ENCODE results near the gene DAGLA.

DAGLA gene

DNA sequence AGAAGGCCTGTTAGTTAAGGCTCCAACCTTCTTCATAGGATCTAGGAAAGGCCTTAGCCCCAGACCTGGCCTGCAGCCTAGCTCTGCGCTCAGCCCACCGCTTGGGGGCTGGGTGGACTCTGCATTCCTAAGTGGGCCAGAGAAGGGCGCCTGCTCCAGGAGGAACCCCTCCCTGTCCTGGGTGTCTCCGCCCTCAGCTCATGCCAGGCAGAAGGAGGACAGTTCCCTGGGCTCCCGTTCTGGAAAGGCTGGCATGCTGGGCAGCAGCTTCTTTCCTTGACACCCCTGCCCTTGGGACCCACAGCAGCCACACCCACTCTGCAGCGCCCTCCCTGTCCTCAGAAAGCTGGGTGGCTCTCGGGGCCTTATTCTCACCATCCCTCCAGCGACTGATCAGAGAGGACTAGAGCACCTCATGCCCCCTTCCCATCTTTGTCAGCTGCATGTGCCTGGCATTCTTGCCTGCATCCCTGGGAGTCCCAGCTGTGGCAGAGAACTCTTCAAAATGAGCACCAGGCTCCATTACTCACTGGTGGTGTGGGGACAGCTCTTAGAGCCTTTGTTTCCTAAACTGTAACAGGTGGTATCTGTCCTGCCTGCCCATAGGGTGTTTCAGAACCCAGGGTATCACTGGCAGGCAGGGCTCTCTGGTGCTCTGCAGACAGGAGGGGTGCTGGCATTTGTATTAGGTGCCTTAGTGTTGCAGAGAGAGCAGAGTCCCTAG lies 51.9 kb downstream of the DAGLA start:
- H3K4me3 ChIP-seq (ENCODE audit: low read length) = no peak overlapping the region
- no peak for TF ChIP-seq ZNF274 (IDR thresholded peaks at IDR 0.05; ENCODE audit: low read depth, low read length)

DNA sequence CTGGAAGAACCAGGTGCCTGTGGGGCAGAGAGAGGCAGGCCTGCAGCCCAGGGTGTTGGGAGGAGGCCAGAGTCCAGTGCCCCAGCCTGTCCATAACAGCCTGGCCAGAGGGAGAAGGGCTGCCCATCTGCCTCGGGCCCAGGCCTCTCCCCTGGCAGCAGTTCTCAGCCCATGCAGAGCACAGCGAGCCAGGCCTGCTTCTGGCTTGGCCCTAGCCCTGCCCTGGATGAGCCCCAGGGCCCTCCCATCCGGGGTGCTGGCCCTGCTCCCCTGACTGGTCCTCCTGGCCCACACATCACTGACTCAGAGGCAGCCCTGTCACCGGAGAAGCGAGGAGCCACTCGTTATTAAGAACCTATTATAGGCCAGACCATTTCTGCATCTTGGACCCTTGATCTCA lies 52.5 kb downstream of the DAGLA start:
- no peak for TF ChIP-seq ZNF274 (IDR thresholded peaks at IDR 0.05; ENCODE audit: low read depth, low read length)
- no peak overlapping the region for H3K4me3 ChIP-seq (ENCODE audit: low read length)

DNA sequence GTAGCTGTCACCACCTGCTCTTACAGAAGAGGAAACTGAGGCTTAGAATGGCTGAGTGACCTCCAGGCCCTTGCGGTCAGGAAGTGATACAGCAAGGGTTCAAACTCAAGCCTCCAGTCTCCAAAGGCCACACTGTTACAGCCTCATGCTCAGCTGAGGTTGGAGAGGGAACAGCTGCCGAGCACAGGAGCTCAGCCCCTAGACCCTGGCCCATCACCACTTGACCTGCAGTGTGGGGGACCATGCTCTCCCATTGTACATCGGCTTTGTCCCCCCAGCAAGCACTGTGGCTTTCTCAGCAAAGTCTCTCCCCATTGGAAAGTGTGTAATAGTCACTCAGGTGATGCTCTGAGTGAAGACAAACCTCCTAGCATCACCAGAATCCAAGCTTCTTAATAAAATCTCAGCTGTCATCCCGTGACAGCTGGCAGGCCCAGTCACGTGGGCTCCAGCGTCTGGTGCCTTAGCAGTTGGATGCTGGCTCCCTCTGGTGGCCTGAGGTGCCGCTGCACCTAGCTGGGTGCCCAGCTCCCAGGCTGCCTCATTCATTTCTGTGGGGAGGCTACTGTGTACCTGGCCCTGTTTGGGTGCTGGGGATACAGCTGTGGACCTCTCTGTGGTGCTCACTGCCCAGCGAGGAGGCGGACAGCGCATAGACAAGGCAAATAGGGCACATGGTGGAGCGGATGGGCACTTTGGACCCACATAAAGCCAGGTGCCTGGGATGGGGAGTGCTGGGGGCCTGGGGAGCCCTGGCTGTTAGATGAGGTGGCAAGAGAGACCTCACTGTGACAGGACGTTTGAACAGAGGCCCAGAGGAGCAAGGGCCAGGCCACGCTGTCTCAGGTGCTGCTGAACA lies 53.2 kb downstream of the DAGLA start:
- no peak for TF ChIP-seq ZNF274 (IDR thresholded peaks at IDR 0.05; ENCODE audit: low read depth, low read length)
- H3K4me3 ChIP-seq (ENCODE audit: low read length) = no peak overlapping the region

GRCh38 chr11:61734767-61735166 lies 54.6 kb downstream of the DAGLA start:
- no peak overlapping the region for H3K4me3 ChIP-seq (ENCODE audit: low read length)
- TF ChIP-seq ZNF274 (IDR thresholded peaks at IDR 0.05; ENCODE audit: low read depth, low read length) = no peak

DNA sequence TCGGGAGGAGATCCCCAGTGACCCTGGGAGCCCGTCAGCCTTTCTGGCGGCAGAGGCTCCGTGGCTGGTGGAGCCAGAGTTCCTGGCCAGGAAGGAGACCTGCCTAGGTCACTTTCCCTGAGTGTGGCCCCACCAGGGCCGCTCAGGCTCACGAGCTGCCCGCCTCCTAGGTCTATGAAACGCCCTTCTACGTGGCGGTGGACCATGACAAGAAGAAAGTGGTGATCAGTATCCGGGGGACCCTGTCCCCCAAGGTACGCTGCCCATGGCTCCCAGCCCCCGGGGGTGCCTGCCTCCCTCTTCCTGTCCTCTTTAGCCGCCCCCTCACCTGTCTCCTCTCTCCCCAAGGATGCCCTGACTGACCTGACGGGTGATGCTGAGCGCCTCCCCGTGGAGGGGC lies 55.2 kb downstream of the DAGLA start:
- no peak overlapping the region for H3K4me3 ChIP-seq (ENCODE audit: low read length)
- no peak for TF ChIP-seq ZNF274 (IDR thresholded peaks at IDR 0.05; ENCODE audit: low read depth, low read length)

- TF ChIP-seq ZNF274 (IDR thresholded peaks at IDR 0.05; ENCODE audit: low read depth, low read length) = no peak
- H3K4me3 ChIP-seq (ENCODE audit: low read length) = no peak overlapping the region
Measured at GRCh38 chr11:61736310-61736709, 56.1 kb downstream of the DAGLA start.

- TF ChIP-seq ZNF274 (IDR thresholded peaks at IDR 0.05; ENCODE audit: low read depth, low read length) = no peak
- no peak overlapping the region for H3K4me3 ChIP-seq (ENCODE audit: low read length)
Measured at GRCh38 chr11:61737131-61737530, 56.9 kb downstream of the DAGLA start.

- no peak for TF ChIP-seq ZNF274 (IDR thresholded peaks at IDR 0.05; ENCODE audit: low read depth, low read length)
Measured at GRCh38 chr11:61737636-61738386, 57.6 kb downstream of the DAGLA start.

DNA sequence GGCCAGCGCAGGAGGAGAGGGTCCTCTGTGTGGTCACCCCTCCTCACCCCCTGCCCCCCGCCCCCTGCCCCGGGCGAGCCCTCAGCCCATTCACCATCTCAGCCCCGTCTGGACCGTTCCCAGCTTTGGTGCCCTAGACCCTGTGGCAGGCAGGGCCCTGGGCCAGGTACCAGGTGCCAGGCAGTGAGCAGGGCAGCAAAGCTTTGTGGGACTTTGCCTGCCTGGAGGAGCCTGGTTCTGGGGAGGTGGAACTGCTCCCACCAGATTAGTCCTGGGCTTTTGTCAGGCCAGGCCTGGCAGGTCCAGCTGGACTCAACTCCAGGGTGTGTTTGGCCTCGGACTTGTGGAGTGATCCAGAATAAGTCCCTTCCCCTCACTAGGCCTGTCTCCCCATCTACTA lies 58.6 kb downstream of the DAGLA start:
- no peak for TF ChIP-seq ZNF274 (IDR thresholded peaks at IDR 0.05; ENCODE audit: low read depth, low read length)
- H3K4me3 ChIP-seq (ENCODE audit: low read length) = no peak overlapping the region

More at GRCh38 chr11:61737636-61738386, 57.6 kb downstream of the DAGLA start:
- no peak overlapping the region for H3K4me3 ChIP-seq (ENCODE audit: low read length)

DNA sequence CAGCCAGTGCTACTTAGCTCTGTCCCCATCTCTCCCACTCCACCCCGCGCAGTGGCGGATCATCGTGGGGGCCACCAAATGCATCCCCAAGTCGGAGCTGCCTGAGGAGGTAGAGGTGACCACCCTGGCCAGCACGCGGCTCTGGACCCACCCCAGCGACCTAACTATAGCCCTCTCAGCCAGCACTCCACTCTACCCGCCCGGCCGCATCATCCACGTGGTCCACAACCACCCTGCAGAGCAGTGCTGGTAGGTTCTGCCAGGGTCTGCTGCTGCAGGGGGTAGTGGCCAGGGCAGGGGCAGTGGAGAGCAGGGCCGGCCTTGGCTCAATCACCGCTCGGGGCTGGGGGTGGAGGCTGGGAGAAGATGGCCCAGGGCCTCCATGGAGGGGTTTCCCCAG lies 59.2 kb downstream of the DAGLA start:
- H3K4me3 ChIP-seq (ENCODE audit: low read length) = no peak overlapping the region
- TF ChIP-seq ZNF274 (IDR thresholded peaks at IDR 0.05; ENCODE audit: low read depth, low read length) = no peak

DNA sequence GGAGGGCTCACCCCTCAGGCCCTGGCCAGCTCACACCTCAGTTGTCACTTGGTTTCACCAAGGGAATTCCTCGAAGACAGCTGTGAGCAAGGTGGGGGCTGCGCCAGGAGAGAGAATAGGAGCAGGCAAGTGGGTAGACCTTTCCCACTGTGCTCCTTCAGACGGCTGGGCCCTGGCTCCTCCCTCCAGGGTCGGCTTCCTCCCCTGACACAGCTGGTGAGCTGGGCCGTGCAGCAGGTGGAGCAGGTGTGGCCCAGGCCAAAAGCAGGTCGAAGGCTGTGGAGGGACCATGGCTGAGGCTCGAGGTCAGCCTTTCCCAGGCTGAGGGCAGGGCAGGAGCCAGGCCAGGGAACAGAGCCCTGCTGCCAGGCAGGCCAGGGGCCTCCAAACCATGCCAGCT lies 59.8 kb downstream of the DAGLA start:
- no peak overlapping the region for H3K4me3 ChIP-seq (ENCODE audit: low read length)
- no peak for TF ChIP-seq ZNF274 (IDR thresholded peaks at IDR 0.05; ENCODE audit: low read depth, low read length)

GRCh38 chr11:61742391-61742790 lies 62.2 kb downstream of the DAGLA start:
- no peak for TF ChIP-seq ZNF274 (IDR thresholded peaks at IDR 0.05; ENCODE audit: low read depth, low read length)
- H3K4me3 ChIP-seq (ENCODE audit: low read length) = no peak overlapping the region

DNA sequence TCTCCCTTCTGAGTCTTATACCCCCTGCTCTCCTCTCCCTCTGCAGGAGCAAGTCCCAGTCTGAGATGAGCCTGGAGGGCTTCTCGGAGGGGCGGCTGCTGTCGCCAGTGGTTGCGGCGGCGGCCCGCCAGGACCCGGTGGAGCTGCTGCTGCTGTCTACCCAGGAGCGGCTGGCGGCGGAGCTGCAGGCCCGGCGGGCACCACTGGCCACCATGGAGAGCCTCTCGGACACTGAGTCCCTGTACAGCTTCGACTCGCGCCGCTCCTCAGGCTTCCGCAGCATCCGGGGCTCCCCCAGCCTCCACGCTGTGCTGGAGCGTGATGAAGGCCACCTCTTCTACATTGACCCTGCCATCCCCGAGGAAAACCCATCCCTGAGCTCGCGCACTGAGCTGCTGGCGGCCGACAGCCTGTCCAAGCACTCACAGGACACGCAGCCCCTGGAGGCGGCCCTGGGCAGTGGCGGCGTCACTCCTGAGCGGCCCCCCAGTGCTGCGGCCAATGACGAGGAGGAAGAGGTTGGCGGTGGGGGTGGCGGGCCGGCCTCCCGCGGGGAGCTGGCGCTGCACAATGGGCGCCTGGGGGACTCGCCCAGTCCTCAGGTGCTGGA lies 63.4 kb downstream of the DAGLA start:
- no peak for TF ChIP-seq ZNF274 (IDR thresholded peaks at IDR 0.05; ENCODE audit: low read depth, low read length)
- no peak overlapping the region for H3K4me3 ChIP-seq (ENCODE audit: low read length)

- TF ChIP-seq ZNF274 (IDR thresholded peaks at IDR 0.05; ENCODE audit: low read depth, low read length) = no peak
- H3K4me3 ChIP-seq (ENCODE audit: low read length) = no peak overlapping the region
Measured at GRCh38 chr11:61744181-61744580, 64.0 kb downstream of the DAGLA start.
